Stimulated activated naive CD8-positive, alpha-beta T cell treated with anti-CD3 and anti-CD28 coated beads, Interleukin-15, Interleukin-2, amounts not matched to agents 100 U/mL and 50 U/mL, for 24 hours (primary cell): ENCODE results near the gene CARD11.

ENCODE experiments used
- ATAC-seq: fragments of 150-1000 bp; cut with Tn5 transposase; one replicate; pipeline ENCODE4 v1.10.0; 2021
- DNase-seq: peaks from one replicate; pipeline ENCODE4 v3.0.0; 2021

Gene CARD11

GRCh38 chr7:2905500-2905899, 138.2 kb downstream of the CARD11 start:
- DNase-seq = no peak
- no peak for ATAC-seq

GRCh38 chr7:2905027-2905426, 138.6 kb downstream of the CARD11 start:
- ATAC-seq (no peak), DNase-seq (no peak)

GRCh38 chr7:2904202-2904601, 139.5 kb downstream of the CARD11 start:
- DNase-seq (no peak), ATAC-seq (no peak)

- ATAC-seq = no peak
- DNase-seq = no peak
Measured at GRCh38 chr7:2903682-2904162, 139.9 kb downstream of the CARD11 start.

- ATAC-seq = no peak
- no peak for DNase-seq
Measured at GRCh38 chr7:2897023-2897422, 146.6 kb downstream of the CARD11 start.

GRCh38 chr7:2896131-2896530, 147.5 kb downstream of the CARD11 start:
- DNase-seq (no peak), ATAC-seq (no peak)

- DNase-seq (peak; percentile 77), ATAC-seq (peak; percentile 80)
Measured at GRCh38 chr7:2894118-2894940, 149.3 kb downstream of the CARD11 start.

- DNase-seq = peak; percentile 32
Measured at GRCh38 chr7:2893411-2893861, 150.2 kb downstream of the CARD11 start.

GRCh38 chr7:2892549-2892948, 151.1 kb downstream of the CARD11 start:
- no peak for DNase-seq
- no peak for ATAC-seq

More at GRCh38 chr7:2893411-2893861, 150.2 kb downstream of the CARD11 start:
- ATAC-seq = peak; percentile 24

GRCh38 chr7:2887816-2888215, 155.9 kb downstream of the CARD11 start:
- ATAC-seq (no peak), DNase-seq (no peak)

- peak; percentile 62 for ATAC-seq
- peak; percentile 63 for DNase-seq
Measured at GRCh38 chr7:2886900-2887299, 156.8 kb downstream of the CARD11 start.

GRCh38 chr7:2886391-2886790, 157.3 kb downstream of the CARD11 start:
- ATAC-seq (no peak), DNase-seq (no peak)

- DNase-seq = no peak
- no peak for ATAC-seq
Measured at GRCh38 chr7:2884161-2884560, 159.5 kb downstream of the CARD11 start.

- ATAC-seq (no peak), DNase-seq (no peak)
Measured at GRCh38 chr7:2883101-2883500, 160.6 kb downstream of the CARD11 start.

- no peak for DNase-seq
- no peak for ATAC-seq
Measured at GRCh38 chr7:2882111-2882510, 161.6 kb downstream of the CARD11 start.

- DNase-seq (no peak), ATAC-seq (no peak)
Measured at GRCh38 chr7:2880874-2881533, 162.7 kb downstream of the CARD11 start.

- ATAC-seq (no peak), DNase-seq (no peak)
Measured at GRCh38 chr7:2880051-2880450, 163.6 kb downstream of the CARD11 start.

GRCh38 chr7:2879354-2879753, 164.3 kb downstream of the CARD11 start:
- ATAC-seq (no peak), DNase-seq (no peak)

- DNase-seq = no peak
- no peak for ATAC-seq
Measured at GRCh38 chr7:2878306-2878705, 165.4 kb downstream of the CARD11 start.

GRCh38 chr7:2876031-2876731, 167.5 kb downstream of the CARD11 start:
- no peak for ATAC-seq
- DNase-seq = no peak

- no peak for DNase-seq
- peak; percentile 51 for ATAC-seq
Measured at GRCh38 chr7:2873686-2874551, 169.7 kb downstream of the CARD11 start.

- DNase-seq (no peak), ATAC-seq (no peak)
Measured at GRCh38 chr7:2873146-2873545, 170.5 kb downstream of the CARD11 start.
